Right atrium auricular region (tissue), 2 donors: ENCODE measurements around the gene SRRM4. TPM values are rescaled to one million over a fixed set of nuclear protein-coding genes. Genes with fewer than 3 reads are reported as not detected.

Experiments used
- DNase-seq: peaks from one replicate; pipeline ENCODE4 v3.0.0-alpha.2; 2019; ENCODE audit warnings: low spot score
- H3K27ac ChIP-seq, 2 donors: fragments of 200-600 bp; sonication (generic); 1 replicate in 1 of 2; 2 replicates in 1 of 2; pipeline ENCODE4 v1.5.1; 2016 to 2019
- H3K27me3 ChIP-seq, 2 donors: fragments of 200-600 bp; sonication (generic); one replicate each; pipeline versions ENCODE4 v1.5.1 to v1.6.0; 2017 to 2019
- H3K36me3 ChIP-seq: fragments of 200-600 bp; sonication (generic); one replicate; pipeline ENCODE4 v1.5.1; 2016
- H3K4me1 ChIP-seq, 2 donors: fragments of 200-600 bp; sonication (generic); one replicate each; pipeline versions ENCODE4 v1.5.1 to v1.6.0; 2017 to 2019
- H3K4me3 ChIP-seq, 2 donors: fragments of 200-600 bp; sonication (generic); 1 replicate in 1 of 2; 2 replicates in 1 of 2; pipeline ENCODE4 v1.5.1; 2017 to 2019; ENCODE audit warnings: mild to moderate bottlenecking in 1 of 2, moderate library complexity in 1 of 2
- H3K9me3 ChIP-seq, 2 donors: fragments of 200-600 bp; sonication (generic); one replicate each; pipeline ENCODE4 v1.5.1; 2019
- CTCF ChIP-seq, 2 donors: fragments of 200-600 bp; sonication (generic); IDR thresholded peaks; one replicate each; pipeline ENCODE4 v1.5.1; 2019; ENCODE audit warnings: antibody characterized with exemption in 2 of 2
- total RNA-seq, 2 donors: library from RNA; depleted of rRNA; stranded (reverse); fragments of >200 nt; gene quantifications; one replicate each; pipeline ENCODE4 v1.1.0, GENCODE V29; 2016

Gene SRRM4
- total RNA-seq, 2 donors from 2014 or later, result 0.08 TPM; not detected in 1

- Histone ChIP-seq H3K9me3 (no peaks in the 10 kb centered on the region), H3K27me3 (no peaks in the 10 kb centered on the region), H3K27ac (no peak overlapping the region), H3K4me1 (no peaks in the 10 kb centered on the region), H3K4me3 (no peak overlapping the region), H3K36me3 (no peaks in the 10 kb centered on the region)
- no peak for TF ChIP-seq CTCF (IDR thresholded peaks at IDR 0.05)
- DNase-seq, result peak; percentile 11
Observed at GRCh38 chr12:119088685-119089379, 107.5 kb downstream of the SRRM4 start.

- TF ChIP-seq CTCF (IDR thresholded peaks at IDR 0.05), result no peak
- DNase-seq, result no peak
- no peak overlapping the region for H3K4me3 ChIP-seq
- no peaks in the 10 kb centered on the region for H3K9me3 ChIP-seq
- H3K36me3 ChIP-seq, result no peaks in the 10 kb centered on the region
- H3K27ac ChIP-seq, result no peak overlapping the region
- no peaks in the 10 kb centered on the region for H3K27me3 ChIP-seq
- H3K4me1 ChIP-seq, result no peaks in the 10 kb centered on the region
Observed at GRCh38 chr12:119089380-119090013, 108.2 kb downstream of the SRRM4 start.

- Histone ChIP-seq H3K27ac (no peak overlapping the region), H3K4me3 (no peak overlapping the region), H3K9me3 (no peaks in the 10 kb centered on the region), H3K36me3 (no peaks in the 10 kb centered on the region), H3K4me1 (no peaks in the 10 kb centered on the region), H3K27me3 (no peaks in the 10 kb centered on the region)
- no peak for TF ChIP-seq CTCF (IDR thresholded peaks at IDR 0.05)
- DNase-seq, result no peak
Observed at GRCh38 chr12:119090276-119090675, 108.9 kb downstream of the SRRM4 start.

- no peak for TF ChIP-seq CTCF (IDR thresholded peaks at IDR 0.05)
- Histone ChIP-seq H3K9me3 (no peaks in the 10 kb centered on the region), H3K27me3 (no peaks in the 10 kb centered on the region), H3K4me3 (no peak overlapping the region), H3K27ac (no peak overlapping the region), H3K36me3 (no peaks in the 10 kb centered on the region), H3K4me1 (no peaks in the 10 kb centered on the region)
- no peak for DNase-seq
Observed at GRCh38 chr12:119090865-119091264, 109.5 kb downstream of the SRRM4 start.

- no peaks in the 10 kb centered on the region for H3K4me1 ChIP-seq
- no peak for DNase-seq
- H3K27ac ChIP-seq, result no peak overlapping the region
- peaks cover 0 to 8% of the 10 kb centered on the region in 2 donors for H3K9me3 ChIP-seq
- no peak for TF ChIP-seq CTCF (IDR thresholded peaks at IDR 0.05)
- no peak overlapping the region for H3K4me3 ChIP-seq
- no peaks in the 10 kb centered on the region for H3K27me3 ChIP-seq
- no peaks in the 10 kb centered on the region for H3K36me3 ChIP-seq
Observed at GRCh38 chr12:119096429-119097202, 115.3 kb downstream of the SRRM4 start.
